H1 (cell line): Measurements from ENCODE around the gene MC4R. TPM values are rescaled to one million over a fixed set of nuclear protein-coding genes. Genes with fewer than 3 reads are reported as not detected.

Source experiments
- CTCF ChIA-PET: fragments of 300-600 bp; sonication (Branson Sonifier 250); formaldehyde crosslinking; loops from one replicate; lab custom pipeline; 2021; ENCODE audit not compliant: partially characterized antibody; lab: Charles Lee
- POLR2A ChIA-PET: fragments of 300-600 bp; sonication (Branson Sonifier 250); formaldehyde crosslinking; loops from one replicate; lab custom pipeline; 2021; ENCODE audit warnings: inconsistent platforms; ENCODE audit not compliant: partially characterized antibody; lab: Charles Lee
- DNase-seq, 2 experiments: peaks; one replicate each; pipeline versions ENCODE4 v3.0.0 to v3.0.0-alpha.2; 2010 to 2022; ENCODE audit warnings: low spot score in 2 of 2, low read depth in 1 of 2, mixed read lengths in 1 of 2
- FAIRE-seq: peaks from 2 replicates; lab custom pipeline; 2011; peaks lifted over from hg19 to GRCh38; lab: Jason Lieb, UNC
- H2AFZ ChIP-seq: 2 replicates; pipeline ENCODE4 v1.8.1; 2012; ENCODE audit warnings: low read length, inconsistent platforms
- H2AK5ac ChIP-seq: 2 replicates; pipeline ENCODE4 v1.6.1; 2013; ENCODE audit warnings: low read depth, low read length
- H2BK120ac ChIP-seq: replicated peaks from 2 replicates; pipeline ENCODE3; 2013; ENCODE audit warnings: low read depth, low read length, inconsistent platforms
- H2BK12ac ChIP-seq: 2 replicates; pipeline ENCODE4 v1.6.1; 2013; ENCODE audit warnings: low read depth, low read length
- H2BK15ac ChIP-seq: 2 replicates; pipeline ENCODE4 v1.6.1; 2013; ENCODE audit warnings: low read length
- H2BK20ac ChIP-seq: 2 replicates; pipeline ENCODE4 v1.6.1; 2013; ENCODE audit warnings: low read length
- H2BK5ac ChIP-seq: 2 replicates; pipeline ENCODE4 v1.6.1; 2013; ENCODE audit warnings: low read depth, low read length
- H3K14ac ChIP-seq: 2 replicates; pipeline ENCODE4 v1.6.1; 2013; ENCODE audit warnings: inconsistent platforms; ENCODE audit not compliant: insufficient read length
- H3K18ac ChIP-seq: 2 replicates; pipeline ENCODE4 v1.6.1; 2013; ENCODE audit warnings: low read length; ENCODE audit errors: extremely low read depth
- H3K23ac ChIP-seq: 2 replicates; pipeline ENCODE4 v1.6.1; 2013; ENCODE audit warnings: inconsistent platforms; ENCODE audit not compliant: insufficient read length
- H3K23me2 ChIP-seq: 2 replicates; pipeline ENCODE4 v1.6.1; 2013; ENCODE audit warnings: low read depth, low read length
- H3K27ac ChIP-seq: 2 replicates; pipeline ENCODE4 v1.6.1; 2011; ENCODE audit warnings: low read depth, low read length, inconsistent platforms
- H3K27me3 ChIP-seq, 4 experiments: replicated peaks in 1 of 4; 1 replicate in 1 of 4; 2 replicates in 3 of 4; pipeline versions ENCODE4 v1.6.1 to v1.8.1; 2011 to 2013; ENCODE audit warnings: low read length in 3 of 4, mild to moderate bottlenecking in 3 of 4, inconsistent platforms in 2 of 4, mixed read lengths in 2 of 4, moderate library complexity in 1 of 4; ENCODE audit not compliant: control insufficient read depth in 3 of 4, insufficient read depth in 3 of 4; ENCODE audit errors: extremely low read depth in 1 of 4
- H3K36me3 ChIP-seq, 4 experiments: 2 replicates each; pipeline versions ENCODE4 v1.6.1 to v1.8.1; 2011 to 2013; ENCODE audit warnings: mild to moderate bottlenecking in 4 of 4, low read length in 3 of 4, moderate library complexity in 2 of 4, control low read depth in 1 of 4, inconsistent platforms in 1 of 4; ENCODE audit not compliant: insufficient read depth in 4 of 4, control insufficient read depth in 2 of 4
- H3K4ac ChIP-seq: replicated peaks from 2 replicates; pipeline ENCODE3; 2013; ENCODE audit warnings: low read length, low read depth, mixed read lengths, inconsistent platforms; ENCODE audit not compliant: insufficient read length
- H3K4me1 ChIP-seq, 4 experiments: replicated peaks in 1 of 4; 1 replicate in 1 of 4; 2 replicates in 3 of 4; pipeline versions ENCODE4 v1.6.1 to v1.8.1; 2011 to 2013; ENCODE audit warnings: low read length in 3 of 4, inconsistent platforms in 2 of 4, mixed read lengths in 1 of 4; ENCODE audit not compliant: insufficient read depth in 4 of 4, control insufficient read depth in 3 of 4
- H3K4me2 ChIP-seq, 2 experiments: 2 replicates each; pipeline versions ENCODE4 v1.6.1 to v1.8.1; 2011 to 2013; ENCODE audit warnings: low read depth in 2 of 2, low read length in 2 of 2, control low read depth in 1 of 2, inconsistent platforms in 1 of 2, mild to moderate bottlenecking in 1 of 2; ENCODE audit not compliant: insufficient read depth in 1 of 2
- H3K4me3 ChIP-seq, 4 experiments: fragments of 200-600, 300-600 bp in 1 of 4; sonication (generic), shearing (Covaris generic), sonication (Bioruptor Twin) in 1 of 4; 2 replicates each; pipeline versions ENCODE4 v1.5.1 to v1.8.1; 2011 to 2016; ENCODE audit warnings: low read length in 4 of 4, low read depth in 3 of 4, control low read depth in 2 of 4, inconsistent platforms in 2 of 4, mild to moderate bottlenecking in 2 of 4, mixed read lengths in 1 of 4, moderate library complexity in 1 of 4; ENCODE audit not compliant: insufficient read depth in 2 of 4; ENCODE audit errors: extremely low read depth in 1 of 4
- H3K56ac ChIP-seq: replicated peaks from 2 replicates; pipeline ENCODE3; 2013; ENCODE audit warnings: low read depth, mild to moderate bottlenecking, mixed read lengths, low read length, inconsistent platforms; ENCODE audit not compliant: insufficient read length
- H3K79me1 ChIP-seq: 2 replicates; pipeline ENCODE4 v1.6.1; 2013; ENCODE audit warnings: low read depth, low read length, control low read depth
- H3K79me2 ChIP-seq, 2 experiments: 2 replicates each; pipeline versions ENCODE4 v1.6.1 to v1.8.1; 2012 to 2013; ENCODE audit warnings: low read length in 2 of 2, mild to moderate bottlenecking in 2 of 2, inconsistent platforms in 1 of 2; ENCODE audit not compliant: insufficient read depth in 2 of 2, control insufficient read depth in 1 of 2
- H3K9ac ChIP-seq, 4 experiments: replicated peaks in 1 of 4; 1 replicate in 1 of 4; 2 replicates in 3 of 4; pipeline versions ENCODE4 v1.6.1 to v1.8.1; 2011 to 2013; ENCODE audit warnings: low read depth in 3 of 4, low read length in 3 of 4, control low read depth in 2 of 4, mild to moderate bottlenecking in 2 of 4, moderate library complexity in 2 of 4, inconsistent platforms in 1 of 4; ENCODE audit errors: extremely low read depth in 1 of 4
- H3K9me3 ChIP-seq, 2 experiments: 2 replicates each; pipeline versions ENCODE4 v1.6.1 to v1.8.1; 2012 to 2013; ENCODE audit warnings: mild to moderate bottlenecking in 2 of 2, moderate library complexity in 2 of 2, control low read depth in 1 of 2, inconsistent platforms in 1 of 2, low read depth in 1 of 2, low read length in 1 of 2, mixed read lengths in 1 of 2; ENCODE audit not compliant: insufficient read depth in 2 of 2
- H4K20me1 ChIP-seq, 2 experiments: replicated peaks in 1 of 2; 2 replicates each; pipeline versions ENCODE3 to v1.8.1; 2011 to 2013; ENCODE audit warnings: inconsistent platforms in 2 of 2, low read length in 2 of 2, mild to moderate bottlenecking in 1 of 2; ENCODE audit not compliant: insufficient read depth in 2 of 2, control insufficient read depth in 1 of 2
- H4K5ac ChIP-seq: 2 replicates; pipeline ENCODE4 v1.6.1; 2013; ENCODE audit warnings: low read length, low read depth, mixed read lengths, inconsistent platforms; ENCODE audit not compliant: insufficient read length
- H4K8ac ChIP-seq: 2 replicates; pipeline ENCODE4 v1.8.0; 2013; ENCODE audit warnings: mild to moderate bottlenecking, moderate library complexity, low read length, inconsistent platforms; ENCODE audit not compliant: insufficient read depth; ENCODE audit errors: extremely low read depth
- H4K91ac ChIP-seq: replicated peaks from 2 replicates; pipeline ENCODE3; 2013; ENCODE audit warnings: low read length, mixed read lengths, inconsistent platforms; ENCODE audit not compliant: insufficient read length
- BRCA1 ChIP-seq: IDR thresholded peaks from 2 replicates; pipeline ENCODE4 v1.6.1; 2012; ENCODE audit warnings: low read depth, low read length, improper control_type of control experiment
- CBX8 ChIP-seq: fragments of 300-800, 300-1000 bp; sonication (generic); IDR thresholded peaks from 2 replicates; pipeline ENCODE4 v1.7.1; 2016; ENCODE audit warnings: low read depth, low read length, borderline replicate concordance
- E2F6 ChIP-seq: IDR thresholded peaks from 2 replicates; pipeline ENCODE4 v1.6.1; 2012; ENCODE audit warnings: inconsistent platforms
- EZH2 ChIP-seq: fragments of 200-600 bp; sonication (generic); IDR thresholded peaks from 2 replicates; pipeline ENCODE4 v1.7.1; 2012; ENCODE audit warnings: low read depth, mild to moderate bottlenecking, moderate library complexity, low read length, inconsistent platforms; ENCODE audit not compliant: severe bottlenecking
- HDAC6 ChIP-seq: IDR thresholded peaks from one replicate; pipeline ENCODE4 v1.7.1; 2012; ENCODE audit warnings: low read depth, mild to moderate bottlenecking, inconsistent platforms, low read length, moderate library complexity
- KDM1A ChIP-seq: fragments of 200-600, 300-600 bp; sonication (generic); IDR thresholded peaks from 2 replicates; pipeline ENCODE4 v1.7.1; 2016; ENCODE audit warnings: mild to moderate bottlenecking, low read length, borderline replicate concordance
- RXRA ChIP-seq: IDR thresholded peaks from 2 replicates; pipeline ENCODE4 v1.6.1; 2011; ENCODE audit warnings: low read depth, mild to moderate bottlenecking, low read length, moderate library complexity; ENCODE audit not compliant: insufficient read depth
- SRF ChIP-seq: IDR thresholded peaks from 2 replicates; pipeline ENCODE4 v1.6.1; 2011; ENCODE audit warnings: mild to moderate bottlenecking, low read depth, low read length, moderate library complexity
- polyA plus RNA-seq, 7 experiments: library from polyadenylated mRNA; depleted of rRNA in 3 of 7; stranded (reverse) in 5 of 7; unstranded in 2 of 7; fragments of >200 nt in 5 of 7; fragments of 200-250 nt in 2 of 7; gene quantifications; 1 replicate in 5 of 7; 2 replicates in 1 of 7; 4 replicates in 1 of 7; pipeline versions ENCODE4 v1.2.1 to v1.2.3, GENCODE V29; 2011 to 2013; ENCODE audit warnings: missing spikeins in 2 of 7, mixed read lengths in 2 of 7
- total RNA-seq: library from RNA; stranded (reverse); fragmentation: NEBNext Ultra II Directional; extraction: Animal tissue kit (Norgen Biotek cat#: 25700); gene quantifications from 2 replicates; pipeline ENCODE4 v1.2.1, GENCODE V29; 2021

MC4R gene
- total and polyA plus RNA-seq, 2 of the 8 experiments (the other 6 are each of a cell fraction or from before 2014, with no cell fraction given), result 0.11 TPM; not detected in 1

- H3K4me2 ChIP-seq, result no peak overlapping the region
Measured at GRCh38 chr18:60322591-60322990, 50.0 kb downstream of the MC4R start.

More at GRCh38 chr18:60322591-60322990, 50.0 kb downstream of the MC4R start:
- no peaks in the 10 kb centered on the region for H3K79me1 ChIP-seq
- no peak overlapping the region for H3K27ac ChIP-seq
- FAIRE-seq, result no peak
- H4K20me1 ChIP-seq, result no peaks in the 10 kb centered on the region
- no peak overlapping the region for H2AFZ ChIP-seq
- H3K14ac ChIP-seq, result no peak overlapping the region
- no peak overlapping the region for H3K4me3 ChIP-seq
- H4K5ac ChIP-seq, result no peak overlapping the region
- H3K9ac ChIP-seq, result no peak overlapping the region
- no peak overlapping the region for H3K18ac ChIP-seq
- no peak overlapping the region for H3K23ac ChIP-seq
- no peak for DNase-seq
- no peak overlapping the region for H4K91ac ChIP-seq
- no peaks in the 10 kb centered on the region for H3K36me3 ChIP-seq
- no peak overlapping the region for H3K4ac ChIP-seq
- no peaks in the 10 kb centered on the region for H3K9me3 ChIP-seq
- H3K27me3 ChIP-seq, result no peaks in the 10 kb centered on the region
- no peaks in the 10 kb centered on the region; a peak in 1 of 7 replicates for H3K4me1 ChIP-seq
- H2BK12ac ChIP-seq, result no peak overlapping the region
- H4K8ac ChIP-seq, result no peak overlapping the region
- ChIA-PET POLR2A (no interaction called here), CTCF (no interaction called here)
- no peak overlapping the region for H2BK120ac ChIP-seq
- H2AK5ac ChIP-seq, result no peak overlapping the region
- H2BK20ac ChIP-seq, result no peak overlapping the region
- H3K56ac ChIP-seq, result no peak overlapping the region
- no peaks in the 10 kb centered on the region for H3K79me2 ChIP-seq
- H2BK5ac ChIP-seq, result no peak overlapping the region
- no peak overlapping the region for H2BK15ac ChIP-seq
- no peaks in the 10 kb centered on the region for H3K23me2 ChIP-seq
- no peak for TF ChIP-seq E2F6
- no peak for TF ChIP-seq CBX8
- no peak for TF ChIP-seq RXRA
- no peak for TF ChIP-seq KDM1A
- no peak for TF ChIP-seq EZH2
- TF ChIP-seq BRCA1, result no peak
- TF ChIP-seq HDAC6, result no peak
- no peak for TF ChIP-seq SRF
